Liver (tissue), 3 donors: ENCODE data around the gene ASNSD1.

Experiments
- JUND ChIP-seq, 2 donors: IDR thresholded peaks; 2 replicates each; pipeline ENCODE4 v1.6.1; 2016; ENCODE audit warnings: antibody characterized with exemption in 2 of 2
- TF ChIP-seq, protein P1 (sequence below): fragments of 150-350 bp; IDR thresholded peaks from 2 replicates; pipeline ENCODE4 v1.5.1; 2017; ENCODE audit warnings: improper control_type of control experiment, low read depth, low read length; ENCODE audit not compliant: missing input control
- TF ChIP-seq, protein P2 (sequence below): IDR thresholded peaks from 2 replicates; pipeline ENCODE4 v1.6.1; 2016; ENCODE audit warnings: antibody characterized with exemption
- donor health status: healthy.
- donor health status: healthy.

DNA sequence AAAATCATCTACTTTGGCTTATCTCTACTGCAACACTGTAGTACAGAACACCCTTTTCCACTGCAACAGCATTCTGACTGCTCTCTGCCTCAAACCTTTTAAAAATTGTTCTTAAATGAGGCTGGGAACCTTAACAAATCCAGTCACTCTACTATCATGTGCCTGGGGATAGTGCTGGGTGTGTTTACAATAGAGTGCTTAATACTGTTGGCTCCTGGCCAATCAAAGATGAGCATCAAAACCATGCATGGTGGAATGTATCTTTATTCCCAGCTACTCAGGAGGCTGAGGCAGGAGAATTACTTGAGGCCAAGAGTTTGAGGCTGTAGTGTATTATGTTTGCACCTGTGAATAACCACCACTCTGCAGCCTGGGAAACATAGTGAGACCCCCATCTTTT is 20.6 kb downstream of the ASNSD1 start:
- TF ChIP-seq, protein P1, sequence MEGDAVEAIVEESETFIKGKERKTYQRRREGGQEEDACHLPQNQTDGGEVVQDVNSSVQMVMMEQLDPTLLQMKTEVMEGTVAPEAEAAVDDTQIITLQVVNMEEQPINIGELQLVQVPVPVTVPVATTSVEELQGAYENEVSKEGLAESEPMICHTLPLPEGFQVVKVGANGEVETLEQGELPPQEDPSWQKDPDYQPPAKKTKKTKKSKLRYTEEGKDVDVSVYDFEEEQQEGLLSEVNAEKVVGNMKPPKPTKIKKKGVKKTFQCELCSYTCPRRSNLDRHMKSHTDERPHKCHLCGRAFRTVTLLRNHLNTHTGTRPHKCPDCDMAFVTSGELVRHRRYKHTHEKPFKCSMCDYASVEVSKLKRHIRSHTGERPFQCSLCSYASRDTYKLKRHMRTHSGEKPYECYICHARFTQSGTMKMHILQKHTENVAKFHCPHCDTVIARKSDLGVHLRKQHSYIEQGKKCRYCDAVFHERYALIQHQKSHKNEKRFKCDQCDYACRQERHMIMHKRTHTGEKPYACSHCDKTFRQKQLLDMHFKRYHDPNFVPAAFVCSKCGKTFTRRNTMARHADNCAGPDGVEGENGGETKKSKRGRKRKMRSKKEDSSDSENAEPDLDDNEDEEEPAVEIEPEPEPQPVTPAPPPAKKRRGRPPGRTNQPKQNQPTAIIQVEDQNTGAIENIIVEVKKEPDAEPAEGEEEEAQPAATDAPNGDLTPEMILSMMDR: no peak
- TF ChIP-seq, protein P2, sequence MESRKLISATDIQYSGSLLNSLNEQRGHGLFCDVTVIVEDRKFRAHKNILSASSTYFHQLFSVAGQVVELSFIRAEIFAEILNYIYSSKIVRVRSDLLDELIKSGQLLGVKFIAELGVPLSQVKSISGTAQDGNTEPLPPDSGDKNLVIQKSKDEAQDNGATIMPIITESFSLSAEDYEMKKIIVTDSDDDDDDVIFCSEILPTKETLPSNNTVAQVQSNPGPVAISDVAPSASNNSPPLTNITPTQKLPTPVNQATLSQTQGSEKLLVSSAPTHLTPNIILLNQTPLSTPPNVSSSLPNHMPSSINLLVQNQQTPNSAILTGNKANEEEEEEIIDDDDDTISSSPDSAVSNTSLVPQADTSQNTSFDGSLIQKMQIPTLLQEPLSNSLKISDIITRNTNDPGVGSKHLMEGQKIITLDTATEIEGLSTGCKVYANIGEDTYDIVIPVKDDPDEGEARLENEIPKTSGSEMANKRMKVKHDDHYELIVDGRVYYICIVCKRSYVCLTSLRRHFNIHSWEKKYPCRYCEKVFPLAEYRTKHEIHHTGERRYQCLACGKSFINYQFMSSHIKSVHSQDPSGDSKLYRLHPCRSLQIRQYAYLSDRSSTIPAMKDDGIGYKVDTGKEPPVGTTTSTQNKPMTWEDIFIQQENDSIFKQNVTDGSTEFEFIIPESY: no peak
- TF ChIP-seq JUND (IDR thresholded peaks at IDR 0.05): no peak
